Measurements from ENCODE around the gene HLA-DMB. TPM values are rescaled to one million over a fixed set of nuclear protein-coding genes. Genes with fewer than 3 reads are reported as not detected.

The HLA-DMB gene
- total RNA-seq, 3 donors from 2014 or later, result 0.46 to 1.6 (median 1.4) TPM

DNA sequence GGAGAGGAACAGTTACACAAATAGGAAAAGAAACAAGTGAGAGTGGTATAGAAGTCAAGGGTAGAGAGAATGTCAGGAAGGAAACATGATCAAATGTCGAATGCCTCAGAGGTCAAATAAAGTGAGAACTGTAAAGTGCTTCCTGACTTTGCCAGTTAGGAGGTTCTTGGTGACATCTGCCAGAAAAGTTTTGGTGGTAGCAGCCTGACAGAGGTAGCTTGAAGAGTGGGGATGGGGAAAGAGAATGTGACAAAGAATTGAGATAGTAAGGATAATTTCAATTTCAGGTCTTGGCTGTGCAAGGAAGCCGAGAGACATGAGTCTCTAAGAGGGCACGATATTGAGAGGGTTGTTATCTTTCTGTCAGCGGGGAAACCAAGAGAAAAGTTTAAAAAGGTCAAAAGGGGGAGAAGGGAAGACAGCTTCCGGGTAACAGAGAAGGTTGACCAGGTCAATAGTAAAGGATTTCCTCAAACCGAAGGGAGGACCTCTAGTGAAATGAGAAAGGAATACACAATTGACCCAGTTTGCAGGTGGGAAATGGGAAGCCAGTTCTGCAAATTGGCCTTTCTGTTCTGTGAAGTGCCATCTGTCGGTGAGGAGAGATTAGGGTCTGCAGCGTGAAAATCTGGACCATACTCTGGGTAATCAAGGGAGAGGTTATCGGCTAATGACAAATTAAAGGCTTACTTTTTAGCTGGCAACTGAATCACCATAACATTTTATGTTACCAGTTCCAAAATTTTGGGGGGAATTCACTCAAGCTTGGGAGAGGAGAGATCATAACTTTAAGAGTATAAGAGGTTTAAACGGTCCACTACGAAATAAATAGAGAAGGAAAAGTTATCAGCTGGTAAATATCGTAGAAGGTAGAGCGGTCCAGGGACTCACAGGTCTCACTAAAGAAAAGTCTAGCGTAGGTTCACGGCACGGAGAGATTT is 26.6 kb upstream of the HLA-DMB start:
- Mint-ChIP-seq H3K9me3 (no peaks in the 10 kb centered on the region), H3K4me1 (ENCODE audit: low read depth) (peaks cover 39% of the 10 kb centered on the region), H3K4me3 (peak overlapping the region; percentile 99), H3K27me3 (ENCODE audit: low read depth) (no peaks in the 10 kb centered on the region), H3K36me3 (ENCODE audit: insufficient read depth) (peaks cover 15% of the 10 kb centered on the region)
- DNase-seq (no peak), ATAC-seq (no peak)

DNA sequence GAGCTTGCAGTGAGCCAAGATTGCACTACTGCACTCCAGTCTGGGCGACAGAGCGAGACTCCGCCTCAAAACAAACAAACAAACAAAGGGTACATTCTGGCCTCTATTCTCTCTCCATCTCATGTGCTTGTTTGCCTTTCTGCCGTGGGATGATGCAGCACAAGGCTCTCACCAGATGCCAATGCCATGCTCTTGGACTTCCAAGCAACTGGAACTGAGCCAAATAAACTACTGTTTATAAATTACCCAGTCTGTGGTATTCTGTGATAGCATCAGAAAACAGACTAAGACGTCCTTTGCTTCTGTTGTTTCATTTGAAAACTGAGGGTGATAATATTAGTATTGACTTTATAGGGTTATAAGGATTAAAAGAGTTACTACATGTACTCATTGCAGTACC is 23.9 kb upstream of the HLA-DMB start:
- peaks cover 2% of the 10 kb centered on the region for H3K36me3 Mint-ChIP-seq (ENCODE audit: insufficient read depth)
- no peak overlapping the region for H3K4me3 Mint-ChIP-seq
- no peak for DNase-seq
- no peaks in the 10 kb centered on the region for H3K9me3 Mint-ChIP-seq
- no peaks in the 10 kb centered on the region for H3K27me3 Mint-ChIP-seq (ENCODE audit: low read depth)
- no peak for ATAC-seq
- peaks cover 56% of the 10 kb centered on the region for H3K4me1 Mint-ChIP-seq (ENCODE audit: low read depth)

DNA sequence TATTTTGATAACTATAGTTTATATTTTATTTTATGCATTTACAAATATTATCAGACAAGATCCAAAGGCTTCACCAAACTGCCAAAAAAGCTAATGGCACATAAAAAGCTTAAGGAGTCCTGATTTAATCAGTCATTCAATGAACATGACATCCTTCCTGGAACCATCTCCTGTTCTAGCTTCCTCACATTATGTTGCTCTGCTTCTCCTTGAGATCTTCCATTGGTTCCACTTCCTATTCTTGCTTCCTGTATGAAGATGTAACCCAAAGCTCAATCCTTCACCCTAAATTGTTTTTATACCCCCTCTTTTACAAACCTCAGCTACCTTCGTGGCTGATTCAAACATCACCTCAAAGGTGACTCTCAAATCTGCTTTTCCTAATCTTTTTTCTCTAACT is 23.0 kb upstream of the HLA-DMB start:
- H3K4me3 Mint-ChIP-seq, result no peak overlapping the region
- H3K36me3 Mint-ChIP-seq (ENCODE audit: insufficient read depth), result peaks cover 3% of the 10 kb centered on the region
- ATAC-seq, result no peak
- no peaks in the 10 kb centered on the region for H3K9me3 Mint-ChIP-seq
- DNase-seq, result no peak
- peaks cover 56% of the 10 kb centered on the region for H3K4me1 Mint-ChIP-seq (ENCODE audit: low read depth)
- no peaks in the 10 kb centered on the region for H3K27me3 Mint-ChIP-seq (ENCODE audit: low read depth)

DNA sequence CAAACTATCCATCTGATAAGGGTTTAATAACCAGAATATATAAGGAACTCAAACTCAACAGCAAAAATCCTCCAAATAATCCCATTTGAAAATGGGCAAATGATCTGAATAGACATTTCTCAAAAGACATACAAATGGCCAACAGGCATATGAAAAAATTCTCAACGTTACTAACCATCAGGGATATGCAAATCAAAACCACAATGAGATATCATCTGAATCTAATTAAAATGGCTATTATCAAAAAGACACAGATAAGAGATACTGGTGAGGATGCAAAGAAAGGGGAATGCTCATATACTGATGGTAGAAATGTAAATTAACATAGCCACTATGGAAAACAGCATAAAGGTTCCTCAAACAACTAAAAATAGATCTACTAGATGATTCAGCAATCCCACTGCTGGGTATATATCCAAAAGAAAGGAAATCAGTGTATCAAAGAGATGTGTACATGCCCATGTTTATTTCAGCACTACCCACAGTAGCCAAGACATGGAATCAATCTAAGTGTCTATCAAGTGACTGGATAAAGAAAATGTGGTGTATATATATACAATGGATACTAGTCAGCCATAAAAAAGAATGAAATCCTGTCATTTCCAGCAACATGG is 21.5 kb upstream of the HLA-DMB start:
- ATAC-seq (no peak), DNase-seq (no peak)
- peaks cover 54% of the 10 kb centered on the region for H3K4me1 Mint-ChIP-seq (ENCODE audit: low read depth)
- no peaks in the 10 kb centered on the region for H3K27me3 Mint-ChIP-seq (ENCODE audit: low read depth)
- peaks cover 5% of the 10 kb centered on the region for H3K36me3 Mint-ChIP-seq (ENCODE audit: insufficient read depth)
- no peaks in the 10 kb centered on the region for H3K9me3 Mint-ChIP-seq
- no peak overlapping the region for H3K4me3 Mint-ChIP-seq

- no peaks in the 10 kb centered on the region for H3K27me3 Mint-ChIP-seq (ENCODE audit: low read depth)
- ATAC-seq (no peak), DNase-seq (no peak)
- peaks cover 45% of the 10 kb centered on the region for H3K4me1 Mint-ChIP-seq (ENCODE audit: low read depth)
- no peak overlapping the region for H3K4me3 Mint-ChIP-seq
- peaks cover 5% of the 10 kb centered on the region for H3K36me3 Mint-ChIP-seq (ENCODE audit: insufficient read depth)
- no peaks in the 10 kb centered on the region for H3K9me3 Mint-ChIP-seq
Observed at GRCh38 chr6:32960563-32960962, 19.7 kb upstream of the HLA-DMB start.

- DNase-seq, result no peak
- Mint-ChIP-seq H3K4me3 (no peak overlapping the region), H3K4me1 (ENCODE audit: low read depth) (peaks cover 49% of the 10 kb centered on the region), H3K27me3 (ENCODE audit: low read depth) (no peaks in the 10 kb centered on the region), H3K9me3 (no peaks in the 10 kb centered on the region), H3K36me3 (ENCODE audit: insufficient read depth) (peaks cover 5% of the 10 kb centered on the region)
- no peak for ATAC-seq
Observed at GRCh38 chr6:32956176-32956575, 15.3 kb upstream of the HLA-DMB start.

DNA sequence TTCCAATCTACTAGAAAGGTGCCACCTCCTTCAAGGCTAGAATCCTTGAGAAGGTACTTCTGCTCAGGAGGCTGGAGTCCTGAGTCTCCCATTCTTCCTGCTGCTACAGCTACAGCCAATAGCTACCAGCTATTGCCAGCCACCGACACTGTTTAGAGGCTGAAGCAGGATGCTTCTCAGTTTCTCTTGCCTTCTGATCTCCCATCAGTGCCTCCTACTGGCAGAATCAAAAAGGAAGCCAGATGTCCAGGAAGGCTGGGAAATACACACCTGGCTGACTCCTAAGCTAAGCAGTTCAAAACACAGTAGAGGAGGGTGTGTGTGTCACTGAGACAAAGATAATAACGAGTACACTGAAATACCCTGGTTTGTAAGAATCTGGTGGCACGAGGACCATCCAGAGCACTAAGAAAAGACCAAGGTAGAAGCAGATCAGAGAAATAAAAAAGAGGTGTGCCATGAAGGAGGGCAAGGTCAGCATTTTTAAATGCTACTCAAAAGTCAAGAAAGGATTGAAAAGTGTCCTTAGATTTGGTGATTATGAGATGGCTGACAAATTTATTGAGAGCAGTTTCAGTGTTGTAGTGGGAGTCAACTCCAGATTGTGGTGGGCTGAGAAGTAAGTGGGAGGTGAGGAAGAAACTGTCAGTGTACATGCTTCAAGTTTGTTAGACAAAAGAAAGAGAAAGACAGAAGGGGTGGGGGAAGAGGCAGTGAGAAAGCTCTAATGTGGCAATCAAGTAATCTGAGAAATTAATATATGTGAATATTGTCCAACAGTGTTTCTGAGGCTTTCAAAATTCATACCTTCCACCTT is 14.4 kb upstream of the HLA-DMB start:
- DNase-seq (no peak), ATAC-seq (peak; percentile 32 to 52)
- Mint-ChIP-seq H3K27me3 (ENCODE audit: low read depth) (no peaks in the 10 kb centered on the region), H3K4me1 (ENCODE audit: low read depth) (peaks cover 48% of the 10 kb centered on the region), H3K36me3 (ENCODE audit: insufficient read depth) (peaks cover 5% of the 10 kb centered on the region), H3K4me3 (no peak overlapping the region), H3K9me3 (no peaks in the 10 kb centered on the region)

- Mint-ChIP-seq H3K27me3 (ENCODE audit: low read depth) (no peaks in the 10 kb centered on the region), H3K9me3 (no peaks in the 10 kb centered on the region), H3K36me3 (ENCODE audit: insufficient read depth) (peaks cover 2% of the 10 kb centered on the region), H3K4me1 (ENCODE audit: low read depth) (peaks cover 57% of the 10 kb centered on the region), H3K4me3 (no peak overlapping the region)
- no peak for ATAC-seq
- DNase-seq, result no peak
Observed at GRCh38 chr6:32954267-32954666, 13.4 kb upstream of the HLA-DMB start.

DNA sequence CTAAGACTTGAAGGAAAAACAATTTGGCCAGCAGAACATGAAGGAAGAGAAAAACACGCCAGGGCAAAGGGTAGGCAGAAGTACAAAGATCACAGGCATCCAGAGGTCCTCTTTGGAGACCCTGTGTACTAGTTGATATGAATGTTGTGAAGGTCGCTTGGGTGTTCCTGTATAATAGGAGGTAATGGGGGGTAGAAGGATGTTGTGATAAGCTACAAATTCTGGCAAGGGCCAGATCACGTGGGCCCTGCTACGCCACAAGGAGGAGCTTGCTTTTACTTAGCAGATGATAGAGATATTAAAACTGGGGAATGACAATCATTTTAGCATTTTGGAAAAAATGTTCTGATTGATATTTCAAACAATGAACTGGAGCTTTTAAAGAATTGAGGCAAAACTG is 12.9 kb upstream of the HLA-DMB start:
- Mint-ChIP-seq H3K9me3 (no peaks in the 10 kb centered on the region), H3K27me3 (ENCODE audit: low read depth) (no peaks in the 10 kb centered on the region), H3K4me3 (no peak overlapping the region), H3K36me3 (ENCODE audit: insufficient read depth) (peaks cover 2% of the 10 kb centered on the region), H3K4me1 (ENCODE audit: low read depth) (peaks cover 60% of the 10 kb centered on the region)
- ATAC-seq (no peak), DNase-seq (no peak)

DNA sequence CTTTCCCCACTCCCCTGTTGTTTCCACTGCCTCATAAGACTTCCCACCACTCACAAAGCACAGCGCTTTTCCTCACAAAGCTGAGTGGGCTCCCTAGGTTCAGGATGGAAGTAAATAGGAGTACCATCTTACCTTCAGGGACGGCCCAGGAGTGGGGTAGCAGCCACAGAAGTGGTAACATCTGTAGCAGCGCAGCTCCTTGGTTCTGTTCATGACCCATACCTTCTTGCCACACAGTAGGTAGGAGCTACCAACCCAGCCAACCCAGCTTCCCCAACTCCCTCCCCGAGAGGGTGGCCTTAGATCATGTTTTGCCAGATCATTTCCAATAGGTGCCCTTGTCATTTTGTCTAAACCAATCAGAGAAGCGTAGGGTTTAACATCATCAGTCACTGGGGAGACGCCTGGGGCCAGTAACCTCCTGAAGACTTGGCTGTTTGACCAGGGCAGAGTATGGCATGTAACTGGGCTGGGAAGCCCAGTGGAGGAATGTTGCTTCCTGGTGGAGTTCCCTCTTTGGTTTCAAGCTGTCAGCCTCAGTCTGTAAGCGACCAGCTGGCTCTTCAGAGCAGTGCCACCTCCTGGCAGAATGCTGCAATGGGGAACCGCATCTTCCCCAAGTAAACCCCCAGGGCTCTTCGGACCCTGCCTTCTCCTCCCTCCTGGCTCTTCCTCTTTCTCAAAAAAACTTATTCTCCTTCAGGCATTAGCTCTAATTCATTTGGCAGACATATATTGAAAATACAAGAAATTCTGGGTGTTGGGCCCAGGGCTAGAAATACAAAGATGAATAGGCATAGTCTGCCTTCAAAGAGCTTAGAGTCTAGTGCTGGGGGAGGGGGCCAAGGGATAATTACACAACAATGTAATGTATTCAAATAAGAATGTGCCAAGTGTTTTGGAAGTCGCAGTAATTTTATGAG is 12.2 kb upstream of the HLA-DMB start, which contains the start of gene HLA-DMA:
TSS of gene HLA-DMA (minus strand) at position 281 of the 923 bp plus-strand sequence. CDS start at position 220, 61 bp downstream.
- ATAC-seq (peak; percentile 97), DNase-seq (peak; percentile 68)
- Mint-ChIP-seq H3K9me3 (no peaks in the 10 kb centered on the region), H3K4me3 (peak within 1 kb of the TSS; percentile 79), H3K36me3 (ENCODE audit: insufficient read depth) (peaks cover 2% of the 10 kb centered on the region), H3K27me3 (ENCODE audit: low read depth) (no peaks in the 10 kb centered on the region), H3K4me1 (ENCODE audit: low read depth) (peaks cover 64% of the 10 kb centered on the region)

DNA sequence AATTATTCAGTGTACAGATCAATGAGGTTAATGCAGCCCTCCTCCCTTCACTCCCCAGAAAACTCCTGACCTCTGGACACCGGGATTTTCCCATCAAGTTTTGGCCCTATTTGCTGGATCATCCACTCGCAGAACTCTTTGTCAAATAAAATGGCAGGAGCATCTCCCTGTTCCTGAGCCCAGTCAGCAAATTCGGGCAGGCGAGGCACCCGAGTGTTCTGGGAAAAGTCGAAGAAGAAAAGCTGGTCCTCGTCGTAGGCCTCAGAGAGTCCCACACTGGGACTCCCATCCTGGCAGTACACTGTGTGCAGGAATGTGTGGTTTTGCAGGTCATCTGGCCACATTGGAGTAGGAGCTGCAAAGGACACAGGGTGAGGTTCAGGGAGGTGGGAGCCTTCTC is 9.6 kb upstream of the HLA-DMB start:
- ATAC-seq, result no peak
- no peaks in the 10 kb centered on the region for H3K36me3 Mint-ChIP-seq (ENCODE audit: insufficient read depth)
- DNase-seq, result no peak
- H3K27me3 Mint-ChIP-seq (ENCODE audit: low read depth), result no peaks in the 10 kb centered on the region
- peaks cover 68% of the 10 kb centered on the region for H3K4me1 Mint-ChIP-seq (ENCODE audit: low read depth)
- no peaks in the 10 kb centered on the region for H3K9me3 Mint-ChIP-seq
- no peak overlapping the region for H3K4me3 Mint-ChIP-seq

DNA sequence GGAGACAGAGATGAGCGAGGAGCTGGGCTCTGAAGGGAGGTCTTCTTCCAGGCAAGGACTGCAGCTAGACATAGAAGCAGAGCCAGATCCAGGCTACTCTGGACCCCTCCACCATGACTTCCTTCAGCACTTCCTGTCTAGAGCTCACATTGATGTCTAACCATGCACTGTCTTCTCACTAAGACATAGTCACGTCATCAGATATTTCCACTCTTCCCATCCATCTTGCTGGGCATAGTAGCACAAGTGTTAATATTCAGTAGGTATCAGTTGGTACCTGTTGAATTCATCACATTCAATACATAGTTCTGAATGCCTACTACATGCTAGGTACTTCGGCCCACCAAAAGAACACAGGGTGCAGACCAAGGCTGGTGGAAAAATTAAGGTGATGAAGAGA is 9.2 kb upstream of the HLA-DMB start:
- no peak for DNase-seq
- Mint-ChIP-seq H3K4me1 (ENCODE audit: low read depth) (peaks cover 68% of the 10 kb centered on the region), H3K4me3 (no peak overlapping the region), H3K27me3 (ENCODE audit: low read depth) (no peaks in the 10 kb centered on the region), H3K9me3 (no peaks in the 10 kb centered on the region), H3K36me3 (ENCODE audit: insufficient read depth) (no peaks in the 10 kb centered on the region)
- ATAC-seq, result no peak

DNA sequence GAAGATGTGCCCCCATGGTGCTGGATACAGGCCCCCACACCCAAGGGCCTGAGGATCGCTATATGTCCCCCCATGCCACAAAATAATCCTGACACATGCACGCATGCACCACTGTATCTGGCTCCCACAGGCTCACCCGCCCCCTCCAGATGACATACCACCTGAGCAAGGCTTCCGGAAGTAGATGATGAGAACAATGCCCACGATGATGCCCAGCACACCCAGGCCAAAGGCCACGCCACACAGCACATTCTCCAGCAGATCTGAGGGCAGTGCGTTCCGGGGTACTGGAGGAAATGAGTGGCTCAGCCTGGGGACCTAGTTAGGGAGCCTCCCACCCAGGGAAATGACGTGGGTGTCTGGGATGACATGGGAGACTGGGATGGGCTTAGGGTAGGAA is 8.3 kb upstream of the HLA-DMB start:
- no peak for ATAC-seq
- no peaks in the 10 kb centered on the region for H3K27me3 Mint-ChIP-seq (ENCODE audit: low read depth)
- H3K9me3 Mint-ChIP-seq, result no peaks in the 10 kb centered on the region
- no peak overlapping the region for H3K4me3 Mint-ChIP-seq
- H3K36me3 Mint-ChIP-seq (ENCODE audit: insufficient read depth), result no peaks in the 10 kb centered on the region
- peaks cover 68% of the 10 kb centered on the region for H3K4me1 Mint-ChIP-seq (ENCODE audit: low read depth)
- no peak for DNase-seq
